ENCODE measurements around the gene BGLAP.

The BGLAP gene

GRCh38 chr1:156233426-156234127, 8.4 kb upstream of the BGLAP start:
- Histone ChIP-seq H3K9me3 (no peaks in the 10 kb centered on the region), H3K4me1 (no peaks in the 10 kb centered on the region), H3K27ac (no peak overlapping the region), H3K27me3 (no peaks in the 10 kb centered on the region), H3K36me3 (peaks cover 51 to 84% (median 53%) of the 10 kb centered on the region in 3 donors), H3K4me3 (no peak overlapping the region)
- intact Hi-C loops (cut with DNase I; ENCODE audit: low total_unique reads): no loop called here
- no peak for TF ChIP-seq CTCF (IDR thresholded peaks at IDR 0.05)
- no peak for DNase-seq

DNA sequence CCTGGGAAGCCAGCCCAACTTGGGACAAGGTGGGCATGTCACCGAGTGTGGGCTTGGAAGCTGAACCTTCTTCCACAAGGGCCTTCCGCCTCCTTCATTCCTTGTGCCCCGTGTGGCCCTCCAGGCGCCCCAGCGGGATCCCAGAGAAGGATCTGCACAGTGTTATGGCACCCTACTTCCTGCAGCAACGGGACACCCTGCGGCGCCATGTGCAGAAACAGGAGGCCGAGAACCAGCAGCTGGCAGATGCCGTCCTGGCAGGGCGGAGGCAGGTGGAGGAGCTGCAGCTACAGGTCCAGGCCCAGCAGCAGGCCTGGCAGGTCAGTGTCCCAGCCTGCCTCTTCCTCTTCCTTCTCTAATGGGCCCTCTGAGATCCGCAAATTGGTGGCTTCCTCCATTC, 5.8 kb upstream of the BGLAP start:
- intact Hi-C loops (cut with DNase I; ENCODE audit: low total_unique reads): no loop called here
- TF ChIP-seq CTCF (IDR thresholded peaks at IDR 0.05): no peak
- H3K36me3 ChIP-seq: peaks cover 55 to 92% (median 67%) of the 10 kb centered on the region in 3 donors
- no peaks in the 10 kb centered on the region for H3K4me1 ChIP-seq
- no peaks in the 10 kb centered on the region for H3K27me3 ChIP-seq
- no peak overlapping the region for H3K4me3 ChIP-seq
- no peak for DNase-seq
- H3K27ac ChIP-seq: no peak overlapping the region
- H3K9me3 ChIP-seq: no peaks in the 10 kb centered on the region

- Histone ChIP-seq H3K4me3 (no peak overlapping the region), H3K36me3 (peaks cover 55 to 95% (median 67%) of the 10 kb centered on the region in 3 donors), H3K27me3 (no peaks in the 10 kb centered on the region), H3K27ac (no peak overlapping the region), H3K4me1 (no peaks in the 10 kb centered on the region), H3K9me3 (no peaks in the 10 kb centered on the region)
- DNase-seq: no peak
- TF ChIP-seq CTCF (IDR thresholded peaks at IDR 0.05): no peak
- intact Hi-C loops (cut with DNase I; ENCODE audit: low total_unique reads): no loop called here
Measured at GRCh38 chr1:156238248-156238647, 3.7 kb upstream of the BGLAP start.

DNA sequence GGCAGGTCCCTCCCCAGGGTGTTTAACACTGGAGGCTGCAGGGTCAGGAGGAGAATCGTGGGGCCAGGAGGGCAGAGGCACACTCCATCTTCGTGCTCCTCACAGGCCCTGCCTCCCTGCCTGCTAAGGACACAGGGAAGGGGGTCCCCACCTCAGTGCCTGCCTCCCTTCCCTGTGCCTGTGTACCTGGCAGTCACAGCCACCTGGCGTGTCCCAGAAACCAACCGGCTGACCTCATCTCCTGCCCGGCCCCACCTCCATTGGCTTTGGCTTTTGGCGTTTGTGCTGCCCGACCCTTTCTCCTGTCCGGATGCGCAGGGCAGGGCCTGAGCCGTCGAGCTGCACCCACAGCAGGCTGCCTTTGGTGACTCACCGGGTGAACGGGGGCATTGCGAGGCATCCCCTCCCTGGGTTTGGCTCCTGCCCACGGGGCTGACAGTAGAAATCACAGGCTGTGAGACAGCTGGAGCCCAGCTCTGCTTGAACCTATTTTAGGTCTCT, 623 bp upstream of the BGLAP start:
- no peak for DNase-seq
- Histone ChIP-seq H3K9me3 (no peaks in the 10 kb centered on the region), H3K36me3 (peaks cover 26 to 66% (median 38%) of the 10 kb centered on the region in 3 donors), H3K27ac (no peak overlapping the region), H3K27me3 (peaks cover 6 to 24% of the 10 kb centered on the region in 2 donors), H3K4me1 (peaks cover 0 to 16% (median 8%) of the 10 kb centered on the region in 4 donors), H3K4me3 (no peak overlapping the region)
- no peak for TF ChIP-seq CTCF (IDR thresholded peaks at IDR 0.05)
- intact Hi-C loops (cut with DNase I; ENCODE audit: low total_unique reads): no loop called here

- intact Hi-C loops (cut with DNase I; ENCODE audit: low total_unique reads): no loop called here
- Histone ChIP-seq H3K27me3 (peaks cover 6 to 28% of the 10 kb centered on the region in 2 donors), H3K9me3 (no peaks in the 10 kb centered on the region), H3K4me1 (peaks cover 0 to 28% (median 14%) of the 10 kb centered on the region in 4 donors), H3K36me3 (peaks cover 12 to 52% (median 24%) of the 10 kb centered on the region in 3 donors), H3K27ac (no peak overlapping the region), H3K4me3 (no peak overlapping the region)
- no peak for DNase-seq
- TF ChIP-seq CTCF (IDR thresholded peaks at IDR 0.05): no peak
Measured at GRCh38 chr1:156242738-156243137, 754 bp downstream of the BGLAP start.
